GM21737 (cell line): ENCODE data around the gene FAM163B.

Source experiments
- ATAC-seq: cut with Tn5 transposase; IDR thresholded peaks from one replicate; pipeline ENCODE4 v1.9.1; 2021; ENCODE audit warnings: mild to moderate bottlenecking, moderate library complexity; ENCODE audit not compliant: unreplicated experiment

Gene FAM163B

DNA sequence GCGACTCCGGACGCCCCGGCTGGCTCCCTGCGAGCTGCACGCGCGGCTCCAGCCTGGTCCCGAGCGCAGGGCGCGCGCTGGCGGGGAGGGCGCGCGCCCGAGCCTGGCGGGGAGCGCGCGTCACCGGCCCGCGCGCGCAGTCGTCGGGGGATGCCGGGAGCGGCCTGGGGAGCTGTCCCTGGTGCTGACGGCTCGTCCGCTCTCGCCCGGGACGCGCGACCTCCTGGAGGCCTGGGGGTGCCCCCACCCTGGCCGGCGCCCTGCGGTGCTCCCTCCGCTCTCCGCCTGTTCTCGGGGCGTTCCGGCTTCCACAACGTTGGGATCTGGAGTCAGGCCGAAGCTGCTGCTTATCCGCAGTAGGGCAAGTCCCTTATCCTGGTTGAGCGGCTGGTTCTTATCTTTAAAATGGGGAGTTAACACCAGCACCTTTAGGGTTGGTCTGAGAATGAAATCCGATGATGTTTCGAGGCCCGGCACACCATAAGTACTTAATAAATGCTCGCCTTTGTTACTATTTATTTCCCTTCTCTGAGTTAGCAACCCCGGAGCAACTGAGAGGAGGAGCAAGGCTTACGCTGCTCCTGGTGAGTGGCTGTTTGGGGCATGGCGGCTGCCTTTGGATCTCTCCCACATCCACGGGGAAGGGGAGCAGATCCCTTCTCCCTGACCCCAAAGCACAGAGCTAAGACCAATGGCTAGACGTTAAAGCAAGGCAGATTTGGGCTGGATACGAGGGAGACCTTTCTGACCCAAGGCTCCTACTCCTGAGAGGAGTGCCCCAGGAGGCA is at the start of gene FAM163B:
FAM163B (minus strand) TSS at position 79 of the 788 bp plus-strand sequence. CDS start 29,166 bp downstream, outside the sequence.
- ATAC-seq, result no peak

DNA sequence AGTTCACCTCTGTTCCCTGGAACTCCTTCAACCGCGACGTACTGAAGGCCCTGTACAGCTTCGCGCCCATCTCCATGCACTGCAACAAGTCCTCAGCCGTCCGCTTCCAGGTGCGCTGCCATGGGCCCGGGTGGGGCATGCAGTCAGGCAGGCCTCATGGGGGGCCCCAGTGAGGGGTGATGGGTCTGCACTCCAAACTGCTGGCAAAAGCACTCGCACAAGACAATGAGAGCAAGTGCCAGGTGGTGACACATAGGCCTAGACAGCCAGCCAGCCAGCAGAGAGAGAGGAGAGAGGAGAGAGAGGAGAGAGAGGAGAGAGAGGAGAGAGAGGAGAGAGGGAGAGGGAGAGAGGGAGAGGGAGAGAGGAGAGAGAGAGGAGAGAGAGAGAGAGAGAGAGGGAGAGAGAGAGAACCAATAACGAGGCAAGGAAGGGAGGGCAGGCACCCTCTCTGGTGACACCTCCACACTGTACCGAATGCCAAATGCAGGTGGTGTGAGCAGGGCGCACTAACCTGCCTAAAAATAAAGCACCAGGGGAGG is 48.0 kb upstream of the FAM163B start:
- ATAC-seq, result no peak

DNA sequence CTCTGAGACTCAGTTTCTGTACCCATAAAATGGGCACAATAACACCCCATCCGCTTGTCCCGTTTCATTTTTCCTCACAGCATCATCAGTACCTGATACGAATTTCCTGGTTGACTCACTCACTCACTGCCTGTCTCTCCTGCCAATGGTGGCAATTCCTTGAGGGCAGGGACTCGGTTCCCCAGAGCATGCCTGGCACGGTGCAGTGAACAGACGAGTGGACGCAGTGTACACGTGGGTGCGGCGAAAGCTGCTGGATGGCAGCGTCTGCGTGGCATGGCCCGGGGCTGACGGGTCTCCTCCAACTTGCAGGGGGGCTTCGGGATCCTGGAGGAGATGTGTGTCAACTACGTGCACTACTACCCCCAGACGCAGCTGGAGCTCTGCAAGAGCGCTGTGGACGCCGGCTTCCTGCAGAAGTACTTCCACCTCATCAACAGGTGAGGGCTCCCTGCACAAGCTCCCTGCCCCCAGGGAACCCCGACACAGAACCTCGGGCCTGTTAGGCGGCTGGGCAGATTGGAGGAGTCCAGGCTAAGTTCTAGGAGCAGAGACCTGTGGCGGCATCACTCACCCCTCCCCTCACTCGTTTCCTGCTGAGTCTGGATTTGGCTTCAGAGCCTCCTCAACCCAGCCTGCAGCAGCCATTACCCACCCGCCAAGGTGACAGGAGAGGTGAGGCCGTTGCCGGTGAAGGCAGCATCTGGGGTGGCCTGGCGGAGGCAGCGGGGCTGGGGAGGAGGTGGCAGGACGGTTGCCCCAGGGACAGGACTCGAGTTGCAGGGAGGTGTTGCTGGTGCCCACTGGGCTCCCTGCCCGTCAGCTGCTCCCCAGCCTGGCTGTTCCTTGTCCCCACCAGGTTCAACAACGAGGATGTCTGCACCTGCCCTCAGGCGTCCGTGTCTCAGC is 47.3 kb upstream of the FAM163B start:
- ATAC-seq, result no peak

DNA sequence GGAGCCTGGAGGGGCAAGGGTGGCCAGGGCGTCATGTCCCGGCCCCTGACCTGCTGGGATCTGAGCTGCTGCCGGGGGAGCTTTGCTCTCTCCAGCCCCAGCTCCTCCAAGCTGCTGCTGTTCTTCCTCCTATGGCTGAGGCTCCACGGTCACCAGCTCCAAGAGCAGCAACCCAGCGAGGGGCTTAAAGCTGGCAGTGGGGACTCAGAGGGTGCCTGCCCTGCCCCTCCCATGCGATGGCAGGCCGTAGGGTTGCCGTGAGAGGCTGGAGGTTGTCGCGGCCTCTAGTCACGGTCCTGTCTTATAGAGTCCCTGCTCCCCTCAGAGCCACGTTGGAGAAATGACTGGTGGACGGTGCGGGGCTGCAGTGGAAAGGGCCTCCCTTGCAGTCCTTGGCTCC is 46.5 kb upstream of the FAM163B start:
- no peak for ATAC-seq

DNA sequence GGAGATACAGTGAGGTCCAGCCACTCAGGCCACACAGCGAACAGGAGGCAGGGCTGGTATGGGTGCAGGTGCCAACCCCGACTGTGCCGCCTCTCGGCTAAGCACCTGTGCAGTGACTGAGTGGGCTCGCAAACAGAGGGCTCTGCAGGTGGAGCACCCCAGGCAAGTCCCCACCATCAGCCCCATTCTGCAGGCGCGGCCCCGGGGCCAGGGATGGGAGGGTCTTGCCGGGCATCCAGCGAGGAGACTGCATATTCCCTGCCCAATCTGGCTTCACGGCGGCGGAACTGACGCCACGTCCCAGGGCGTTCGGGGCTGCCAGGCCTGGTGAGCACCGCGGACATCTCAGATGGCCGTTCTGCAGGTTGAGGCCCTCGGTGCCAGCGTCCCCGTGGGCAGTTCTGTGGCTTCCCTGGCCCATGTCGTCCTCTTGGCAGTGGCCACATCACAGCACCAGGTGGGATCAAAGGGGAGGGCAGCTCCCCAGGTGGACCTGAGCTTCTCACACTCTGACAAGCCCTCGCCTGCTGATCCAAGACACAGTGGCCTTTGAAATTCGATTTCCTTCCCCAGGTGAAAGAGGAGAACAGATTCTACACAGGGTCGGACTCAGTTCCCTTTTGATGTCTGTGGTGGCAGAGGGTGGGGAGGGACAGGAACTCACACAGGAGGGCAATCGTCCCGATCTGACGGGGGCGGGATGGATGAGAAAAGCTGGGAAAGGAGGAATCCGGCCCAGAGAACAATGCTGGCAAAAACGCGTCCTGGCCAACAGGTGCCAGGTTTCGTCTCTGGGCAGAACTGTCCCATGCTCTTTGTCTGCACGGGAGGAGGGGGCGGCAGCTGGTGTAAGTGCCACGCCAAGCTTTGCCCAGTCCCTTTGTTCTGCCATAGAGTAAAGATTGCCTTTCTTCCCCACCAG is 45.8 kb upstream of the FAM163B start:
- no peak for ATAC-seq

DNA sequence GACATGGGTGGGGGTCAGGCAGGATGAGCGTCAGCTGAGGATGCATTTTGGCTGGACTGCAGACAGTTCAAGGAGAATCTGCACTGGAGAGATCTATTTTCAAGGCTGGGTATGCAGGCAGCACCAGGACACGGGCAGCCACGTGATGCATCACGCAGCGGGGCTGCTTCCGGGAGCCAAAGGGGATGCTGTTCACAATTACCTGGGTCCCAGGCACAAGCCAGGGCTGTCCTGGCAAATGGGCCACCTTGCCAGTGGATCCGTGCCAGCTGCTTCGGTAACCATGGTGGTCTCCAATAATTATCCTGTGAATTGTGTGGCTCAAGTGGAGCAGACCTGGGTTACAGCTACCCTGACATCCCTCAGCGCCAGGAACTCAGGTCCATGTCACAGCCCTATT is 44.4 kb upstream of the FAM163B start:
- no peak for ATAC-seq

DNA sequence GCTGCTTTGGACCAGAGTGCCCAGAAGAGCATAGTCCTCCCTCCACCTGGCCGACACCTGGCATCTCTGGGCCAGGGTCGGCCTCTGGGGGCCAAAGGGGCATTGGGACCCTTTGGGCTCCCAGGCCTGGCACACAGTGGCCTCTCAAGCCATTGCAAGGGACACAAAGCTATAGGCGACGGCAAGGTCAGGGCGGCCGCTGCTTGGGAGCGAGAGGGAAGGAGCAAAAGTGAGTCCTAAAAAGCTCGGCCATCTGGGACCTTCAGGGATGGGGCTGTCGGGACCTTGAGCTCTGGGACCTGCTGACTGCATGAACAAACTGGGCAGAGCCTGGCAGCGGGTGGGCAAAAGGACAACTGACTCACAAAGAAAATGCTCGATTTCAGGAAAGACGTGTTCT is 40.8 kb upstream of the FAM163B start:
- ATAC-seq, result no peak

DNA sequence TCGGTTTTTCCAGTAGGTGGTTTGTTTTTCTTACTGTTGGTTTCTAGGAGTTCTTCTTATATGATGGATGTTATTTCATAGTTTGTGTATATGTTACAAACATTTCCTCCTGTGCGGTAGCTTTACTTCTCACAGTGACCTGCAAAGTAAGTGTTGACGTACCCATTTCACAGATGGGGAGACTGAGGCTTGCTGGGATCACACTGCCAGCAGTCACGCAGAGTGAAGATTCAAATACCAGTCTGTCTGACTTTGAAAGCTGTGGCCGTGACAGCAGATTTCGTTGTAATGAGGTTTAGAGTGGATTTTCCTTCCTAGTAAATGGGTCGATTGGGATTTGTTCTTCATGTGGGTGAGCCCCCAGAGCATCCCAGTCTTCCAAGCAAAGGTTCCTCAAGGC is 40.0 kb upstream of the FAM163B start:
- no peak for ATAC-seq

DNA sequence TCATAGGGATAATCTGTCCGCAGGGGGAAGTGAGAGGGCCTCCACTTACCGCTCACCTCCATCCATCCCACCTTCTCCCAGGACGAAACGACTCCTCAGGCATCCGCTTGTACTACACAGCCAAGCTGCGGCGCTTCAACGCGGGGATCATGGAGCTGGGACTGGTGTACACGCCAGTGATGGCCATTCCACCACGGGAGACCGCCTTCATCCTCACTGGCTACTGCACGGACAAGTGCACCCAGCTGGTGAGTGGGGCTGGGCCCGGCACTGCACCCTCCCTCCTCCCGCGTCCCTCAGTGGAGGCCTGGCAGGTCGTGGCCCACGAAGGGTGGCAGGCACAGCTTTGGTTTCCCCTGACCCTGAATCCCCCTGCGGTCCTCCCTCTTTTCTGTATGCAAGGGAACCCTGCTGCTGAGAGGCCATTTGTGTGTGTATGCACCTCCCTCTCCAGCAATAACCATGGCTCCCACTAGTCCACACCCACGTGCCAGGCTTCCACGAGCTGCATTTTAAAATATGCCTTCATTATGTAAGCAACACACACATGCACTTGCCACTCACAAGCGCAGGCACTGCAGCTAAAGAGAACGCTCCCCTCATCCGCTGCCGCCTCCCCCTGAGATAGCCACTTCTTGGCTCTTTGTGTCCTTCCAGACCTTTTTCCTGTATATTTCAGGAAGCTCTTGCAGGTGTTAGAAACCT is 38.7 kb upstream of the FAM163B start:
- ATAC-seq, result no peak

DNA sequence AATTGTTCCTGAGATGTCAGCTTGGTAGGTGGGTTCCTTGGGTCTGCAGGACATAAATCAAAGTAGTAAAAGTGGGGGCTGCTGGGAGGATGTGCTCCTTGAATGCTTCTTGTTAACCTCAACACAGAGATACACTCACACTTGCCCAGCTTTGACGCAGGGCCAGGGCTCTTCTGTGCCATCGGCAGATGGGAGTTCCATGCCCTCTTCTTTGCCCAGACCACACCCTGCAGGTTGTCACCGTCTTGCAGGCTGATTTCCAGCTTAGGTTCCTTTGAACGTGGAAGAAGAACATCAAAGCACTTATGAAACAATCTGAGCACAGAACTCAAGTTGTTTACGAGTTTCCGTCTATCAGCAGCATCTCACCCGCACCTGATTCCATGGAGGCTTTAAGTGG is 38.0 kb upstream of the FAM163B start:
- no peak for ATAC-seq

DNA sequence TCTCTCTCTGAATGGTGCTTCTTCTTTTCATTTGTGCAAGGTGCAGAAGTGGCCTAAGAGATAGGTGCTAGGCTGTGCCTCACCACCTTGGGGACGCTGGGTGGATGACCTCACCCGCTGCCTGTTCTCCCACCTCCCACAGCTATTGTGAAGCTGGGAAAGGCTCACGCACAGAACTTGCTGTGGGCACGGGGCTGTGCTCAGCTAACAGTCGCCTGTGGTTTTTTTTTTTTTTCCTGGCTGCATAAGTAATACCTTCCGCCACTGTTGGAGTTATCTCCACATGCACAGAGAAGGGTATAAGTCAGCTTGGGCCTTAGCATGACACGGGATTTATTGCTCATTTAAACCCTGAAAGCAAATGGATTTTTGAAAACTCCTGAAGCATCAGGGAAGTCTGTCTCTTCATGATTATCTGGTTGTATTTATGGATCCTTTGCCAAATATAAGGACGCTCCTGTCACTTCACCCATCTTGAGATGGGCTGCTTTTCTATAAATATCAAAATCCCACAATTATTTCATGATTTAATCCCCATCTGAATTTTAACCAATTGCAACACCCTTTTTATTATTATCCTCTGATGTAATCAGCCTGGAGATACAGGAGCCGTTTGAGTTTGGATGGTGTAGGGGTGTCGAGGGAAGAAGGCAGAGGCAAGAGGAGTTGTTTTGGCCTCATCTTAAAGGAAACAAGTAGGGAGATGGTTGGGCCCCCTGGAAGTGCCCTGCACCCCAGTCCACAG is 36.0 kb upstream of the FAM163B start:
- ATAC-seq, result no peak

DNA sequence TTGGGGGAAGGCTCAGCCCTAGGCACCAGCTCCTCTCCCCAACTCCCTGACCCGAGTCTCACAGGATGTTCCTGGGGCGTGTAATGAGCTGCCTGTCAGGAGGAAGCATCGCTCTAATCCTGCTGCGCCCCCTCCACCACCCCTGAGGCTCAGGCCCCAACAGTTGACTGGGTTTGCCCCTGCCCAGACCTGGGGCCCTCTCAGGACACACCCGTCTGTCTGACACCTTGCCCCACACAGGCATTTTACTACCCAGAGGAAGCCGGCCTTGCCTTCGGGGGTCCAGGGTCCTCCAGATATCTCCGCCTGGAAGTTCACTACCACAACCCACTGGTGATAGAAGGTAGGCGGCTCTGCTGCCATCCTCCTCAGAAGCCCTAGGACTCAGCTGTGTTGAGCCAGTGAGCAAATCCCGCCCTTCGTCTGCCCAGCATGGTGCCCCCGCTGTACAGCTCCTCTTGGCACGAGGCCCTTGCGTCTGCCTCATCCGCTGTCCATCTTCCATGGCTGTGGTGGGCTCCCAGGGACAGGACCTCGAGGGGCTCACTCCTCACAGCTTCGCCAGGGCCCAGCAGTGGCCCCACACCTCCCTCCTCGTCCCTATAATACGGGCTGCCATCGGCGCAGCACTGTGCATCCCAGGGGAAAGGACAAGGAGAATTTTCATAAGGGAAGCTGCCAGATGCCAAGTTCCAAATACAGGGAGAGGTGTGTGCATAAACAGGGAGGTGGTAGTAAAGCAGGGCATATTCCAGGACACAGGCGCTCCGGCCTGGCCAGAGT is 35.0 kb upstream of the FAM163B start:
- ATAC-seq, result no peak

DNA sequence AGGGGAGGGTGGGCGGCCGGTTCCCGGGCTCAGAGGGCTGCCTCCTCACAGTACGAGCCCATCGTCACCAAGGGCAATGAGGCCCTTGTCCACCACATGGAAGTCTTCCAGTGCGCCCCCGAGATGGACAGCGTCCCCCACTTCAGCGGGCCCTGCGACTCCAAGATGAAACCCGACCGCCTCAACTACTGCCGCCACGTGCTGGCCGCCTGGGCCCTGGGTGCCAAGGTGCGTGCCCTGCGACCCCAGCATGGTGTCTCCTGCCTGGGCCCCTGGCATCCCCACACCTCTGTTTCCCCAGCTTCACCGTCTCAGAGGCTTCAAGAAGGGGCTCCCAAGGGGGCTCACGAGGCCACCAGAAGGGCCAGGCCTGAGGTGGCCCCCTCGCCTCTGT is 34.2 kb upstream of the FAM163B start:
- no peak for ATAC-seq

DNA sequence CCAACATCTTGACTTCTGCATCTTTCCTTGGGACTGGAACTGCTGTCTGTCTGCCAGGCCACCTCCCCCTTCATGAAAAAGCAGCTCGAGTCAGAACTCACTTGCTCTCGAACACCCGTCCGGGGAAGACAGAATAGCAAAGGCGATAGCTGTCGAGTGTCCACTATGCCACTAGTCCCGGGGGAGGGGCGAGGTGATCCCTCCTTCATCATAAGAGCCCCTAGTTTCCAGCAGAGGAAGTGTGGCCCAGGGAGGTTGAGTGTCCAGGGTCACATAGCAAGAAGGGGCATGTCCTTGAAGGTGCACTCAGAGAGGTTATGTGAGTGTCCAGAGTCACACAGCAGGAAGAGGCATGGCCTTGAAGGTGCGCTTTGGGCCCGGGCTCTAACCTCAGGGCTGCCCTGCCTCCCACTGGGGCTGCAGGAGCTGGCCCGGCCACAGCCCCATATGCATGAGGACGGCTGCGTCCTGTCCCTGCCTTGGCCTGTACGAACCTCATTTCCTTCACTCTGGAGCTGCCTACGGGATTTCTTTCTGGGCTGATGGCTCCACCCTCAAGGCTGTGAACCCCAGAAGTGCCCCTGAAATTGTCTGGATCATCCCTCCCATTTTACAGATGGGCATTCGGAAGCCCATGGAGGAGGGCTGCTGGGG is 33.6 kb upstream of the FAM163B start:
- ATAC-seq, result no peak

DNA sequence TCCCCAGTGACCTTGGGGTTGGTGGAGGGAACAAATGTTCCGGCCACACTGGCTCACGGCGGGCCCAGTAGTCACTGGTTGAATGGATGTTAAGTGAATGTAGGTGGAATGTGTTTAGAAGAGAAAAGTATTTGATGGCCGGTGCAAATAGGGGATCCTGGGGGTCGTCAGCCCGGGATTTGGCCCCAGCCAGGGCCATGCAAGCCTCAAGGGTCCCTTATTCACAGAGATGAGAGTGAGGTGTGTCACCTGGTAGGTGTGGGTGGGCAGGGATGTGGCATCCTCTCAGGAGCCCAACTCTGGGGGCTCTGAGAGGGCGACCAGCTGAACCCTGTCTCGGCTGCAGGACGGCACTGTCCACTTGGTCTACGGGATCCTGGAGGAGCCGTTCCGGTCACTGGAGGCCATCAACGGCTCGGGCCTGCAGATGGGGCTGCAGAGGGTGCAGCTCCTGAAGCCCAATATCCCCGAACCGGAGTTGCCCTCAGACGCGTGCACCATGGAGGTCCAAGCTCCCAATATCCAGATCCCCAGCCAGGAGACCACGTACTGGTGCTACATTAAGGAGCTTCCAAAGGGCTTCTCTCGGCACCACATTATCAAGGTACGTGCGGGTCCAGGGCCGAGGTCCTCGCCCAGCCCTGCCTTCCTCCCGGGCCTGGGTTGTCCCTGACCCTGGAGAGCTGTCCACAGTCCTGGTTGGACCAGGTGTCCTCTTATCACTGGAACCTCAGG is 32.8 kb upstream of the FAM163B start:
- no peak for ATAC-seq

DNA sequence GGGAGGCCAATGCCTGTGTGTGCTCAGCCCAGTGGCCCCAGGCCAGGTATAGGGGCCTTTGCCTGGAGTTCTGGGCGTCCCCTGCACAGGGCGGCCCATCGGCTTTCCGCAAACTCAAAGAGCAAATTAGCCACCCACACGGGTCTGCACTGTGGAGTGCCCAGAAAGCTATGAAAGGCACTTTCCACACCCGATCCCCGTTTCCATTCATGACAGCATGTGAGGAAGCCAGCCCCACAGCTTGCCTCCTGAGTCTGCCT is 32.1 kb upstream of the FAM163B start:
- no peak for ATAC-seq

DNA sequence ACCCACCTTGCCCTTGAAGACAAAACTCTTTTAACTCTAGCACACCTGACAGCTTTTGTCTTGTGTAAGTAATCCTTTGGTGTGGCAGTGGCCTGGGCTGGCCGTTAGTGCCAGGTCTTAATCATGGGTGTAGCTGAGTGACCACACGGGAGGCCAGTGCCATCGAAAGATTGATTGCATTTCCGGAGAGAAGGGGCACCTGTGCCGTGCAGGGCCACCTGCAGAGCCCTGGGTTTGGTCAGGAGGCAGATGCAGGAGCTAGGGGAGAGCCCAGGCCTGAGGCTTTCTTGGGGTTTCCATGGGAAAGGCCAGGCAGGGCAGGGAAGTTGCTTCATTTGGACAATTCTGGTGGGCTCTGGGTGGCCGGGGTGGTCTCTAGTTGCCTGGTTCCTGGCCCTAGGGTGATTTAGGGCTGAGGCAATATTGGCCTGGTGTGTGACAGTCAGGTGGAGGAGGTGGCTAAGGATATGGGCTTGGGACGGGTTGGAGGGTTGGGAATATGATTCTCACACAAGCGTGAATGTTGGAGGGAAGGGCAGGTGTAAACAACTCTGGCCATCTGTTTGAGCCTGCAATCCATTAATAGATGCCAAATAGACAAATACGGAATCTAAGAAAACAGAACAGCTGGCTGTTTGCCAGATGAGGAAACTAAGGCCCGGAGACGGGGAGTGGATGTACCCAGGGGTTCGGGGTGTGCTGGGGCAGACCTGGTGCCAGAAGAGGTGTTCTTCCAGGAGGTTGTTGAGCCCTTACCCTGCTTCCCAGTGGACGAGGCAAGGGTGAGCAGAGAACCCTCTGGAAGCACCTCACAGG is 31.6 kb upstream of the FAM163B start:
- ATAC-seq, result no peak
